NB4 (cell line): Measurements from ENCODE around the gene HSPBP1.

Source experiments
- DNase-seq: peaks from one replicate; pipeline ENCODE4 v3.0.0; 2010; ENCODE audit warnings: low read depth
- H3K4me3 ChIP-seq: one replicate; pipeline ENCODE4 v1.5.1; 2011; ENCODE audit warnings: mild to moderate bottlenecking, low read depth, low read length, moderate library complexity
- MYC ChIP-seq: IDR thresholded peaks from 2 replicates; pipeline ENCODE4 v1.6.1; 2011; ENCODE audit warnings: low read depth, low read length
- POLR2A ChIP-seq: IDR thresholded peaks from 2 replicates; pipeline ENCODE4 v1.6.1; 2011; ENCODE audit warnings: mild to moderate bottlenecking; ENCODE audit not compliant: insufficient read length; ENCODE audit errors: extremely low read depth
- TF ChIP-seq, protein P1 (sequence below): IDR thresholded peaks from 2 replicates; pipeline ENCODE4 v1.6.1; 2011; ENCODE audit warnings: low read depth, low read length
- TF ChIP-seq, protein P2 (sequence below): IDR thresholded peaks from one replicate; pipeline ENCODE4 v1.5.1; 2012; ENCODE audit warnings: low read depth, low read length

The HSPBP1 gene

DNA sequence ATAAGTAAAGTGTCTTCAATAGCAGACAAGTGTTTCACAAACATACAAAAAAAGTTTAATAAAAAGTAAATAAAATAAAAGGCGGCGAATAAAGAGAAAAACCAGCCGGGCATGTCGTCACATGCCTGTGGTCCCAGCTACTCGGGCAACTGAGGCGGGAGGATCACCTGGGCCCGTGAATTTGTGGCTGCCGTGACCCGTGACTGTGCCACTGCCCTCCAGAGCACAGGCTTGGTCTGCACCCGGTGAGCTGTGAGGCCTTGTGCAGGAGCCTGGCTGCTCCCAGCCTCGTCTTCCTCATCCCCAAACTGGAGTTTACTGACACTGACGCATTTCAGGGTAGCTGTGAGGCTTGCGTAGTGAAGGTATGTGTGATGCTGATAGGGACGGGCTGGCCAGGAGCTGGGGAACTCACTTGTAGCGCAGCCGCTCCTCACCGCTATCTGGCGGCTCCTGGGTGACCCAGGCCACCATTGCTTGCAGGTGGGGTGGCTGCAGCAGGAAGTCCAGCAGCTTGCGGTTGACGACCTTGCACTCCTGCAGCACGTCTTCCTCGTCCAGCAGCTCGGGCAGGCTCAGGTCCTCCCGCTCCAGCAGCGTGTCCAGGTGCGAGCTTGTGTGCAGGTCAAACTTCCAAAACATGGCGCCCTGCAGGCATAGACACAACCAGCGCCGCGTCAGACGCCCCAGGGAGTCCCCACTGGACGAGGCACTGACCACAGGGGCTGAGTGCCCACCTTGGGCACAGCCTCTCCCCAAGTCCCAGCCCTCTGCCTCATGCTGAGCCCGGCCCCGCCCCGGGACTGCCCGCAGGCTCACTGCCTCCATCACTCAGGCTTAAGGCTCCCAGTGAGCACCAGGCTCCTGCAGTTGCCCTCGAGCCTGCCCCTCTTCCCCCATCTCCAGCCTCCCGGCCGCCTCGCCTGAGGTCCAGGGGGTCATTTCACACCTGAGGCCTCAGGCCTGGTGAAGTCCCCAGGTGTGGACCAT, 33.2 kb downstream of the HSPBP1 start:
- no peak for DNase-seq
- TF ChIP-seq MYC = no peak
- no peak for TF ChIP-seq POLR2A
- TF ChIP-seq, protein P1, sequence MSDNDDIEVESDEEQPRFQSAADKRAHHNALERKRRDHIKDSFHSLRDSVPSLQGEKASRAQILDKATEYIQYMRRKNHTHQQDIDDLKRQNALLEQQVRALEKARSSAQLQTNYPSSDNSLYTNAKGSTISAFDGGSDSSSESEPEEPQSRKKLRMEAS = no peak
- TF ChIP-seq, protein P2, sequence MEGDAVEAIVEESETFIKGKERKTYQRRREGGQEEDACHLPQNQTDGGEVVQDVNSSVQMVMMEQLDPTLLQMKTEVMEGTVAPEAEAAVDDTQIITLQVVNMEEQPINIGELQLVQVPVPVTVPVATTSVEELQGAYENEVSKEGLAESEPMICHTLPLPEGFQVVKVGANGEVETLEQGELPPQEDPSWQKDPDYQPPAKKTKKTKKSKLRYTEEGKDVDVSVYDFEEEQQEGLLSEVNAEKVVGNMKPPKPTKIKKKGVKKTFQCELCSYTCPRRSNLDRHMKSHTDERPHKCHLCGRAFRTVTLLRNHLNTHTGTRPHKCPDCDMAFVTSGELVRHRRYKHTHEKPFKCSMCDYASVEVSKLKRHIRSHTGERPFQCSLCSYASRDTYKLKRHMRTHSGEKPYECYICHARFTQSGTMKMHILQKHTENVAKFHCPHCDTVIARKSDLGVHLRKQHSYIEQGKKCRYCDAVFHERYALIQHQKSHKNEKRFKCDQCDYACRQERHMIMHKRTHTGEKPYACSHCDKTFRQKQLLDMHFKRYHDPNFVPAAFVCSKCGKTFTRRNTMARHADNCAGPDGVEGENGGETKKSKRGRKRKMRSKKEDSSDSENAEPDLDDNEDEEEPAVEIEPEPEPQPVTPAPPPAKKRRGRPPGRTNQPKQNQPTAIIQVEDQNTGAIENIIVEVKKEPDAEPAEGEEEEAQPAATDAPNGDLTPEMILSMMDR = no peak
- H3K4me3 ChIP-seq = no peak overlapping the region

DNA sequence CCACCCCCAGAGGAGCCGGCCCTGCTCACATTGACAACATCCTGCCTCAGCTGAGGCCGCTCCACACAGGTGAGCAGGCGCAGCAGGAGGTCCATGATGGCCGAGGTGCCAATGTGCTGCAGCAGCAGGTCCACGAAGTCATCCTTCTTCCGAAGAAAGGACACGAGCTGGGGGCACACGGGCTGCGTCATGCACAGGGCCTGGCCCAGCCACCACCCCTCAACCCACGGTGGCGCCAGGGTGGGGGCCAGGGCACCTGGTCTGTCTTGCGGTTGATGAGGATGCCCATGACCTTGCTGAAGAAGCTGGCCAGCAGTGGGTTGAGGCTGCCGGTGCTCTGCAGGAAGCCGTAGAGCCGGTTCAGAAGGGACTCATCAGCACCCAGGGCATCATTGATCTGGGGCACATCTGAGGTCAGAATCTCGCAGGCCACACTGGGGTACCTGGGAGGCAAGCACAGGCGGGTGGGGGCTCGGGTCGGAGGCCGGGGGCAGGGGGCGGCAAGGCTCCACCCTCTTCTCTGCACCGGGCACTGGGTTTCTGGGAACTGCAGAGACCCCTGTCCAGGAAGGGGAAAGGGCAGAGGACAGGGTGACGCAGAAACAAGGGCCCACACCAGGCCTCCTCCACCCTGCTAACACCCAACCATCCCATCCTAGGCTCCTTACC, 34.5 kb downstream of the HSPBP1 start:
- H3K4me3 ChIP-seq = no peak overlapping the region
- DNase-seq = no peak
- TF ChIP-seq, protein P1 = no peak
- no peak for TF ChIP-seq MYC

DNA sequence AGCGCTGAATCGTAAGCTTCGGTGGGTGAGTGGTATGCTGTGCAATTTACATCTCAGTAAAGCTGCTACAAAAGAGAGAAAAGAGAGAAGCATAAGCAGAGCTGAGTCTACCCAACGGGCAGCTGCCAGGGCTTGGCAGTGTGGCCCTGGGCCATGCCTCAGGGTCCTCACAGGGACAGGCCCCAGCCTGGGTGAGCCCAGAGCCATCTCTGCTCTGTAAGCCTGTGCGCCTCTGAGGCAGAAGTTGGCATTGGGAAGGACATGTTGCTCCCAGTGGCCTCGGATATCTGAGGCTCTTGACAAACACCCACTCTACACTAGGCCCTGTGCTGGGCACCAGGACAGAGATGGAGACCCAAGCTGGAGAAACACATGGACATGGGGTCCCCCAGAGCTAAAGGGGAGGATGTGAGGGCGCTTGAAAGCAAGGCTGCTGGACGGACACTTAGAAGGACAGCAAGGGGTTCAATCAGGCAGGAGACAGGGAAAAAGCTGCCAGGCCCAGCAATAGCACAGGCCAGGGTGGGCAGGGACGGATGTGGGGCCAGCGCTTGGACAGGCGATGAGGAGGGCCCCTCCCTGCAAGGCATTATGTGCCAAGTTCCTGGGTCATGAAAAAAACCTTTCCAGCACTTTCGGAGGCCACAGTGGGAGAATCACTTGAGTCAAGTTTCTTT, 35.8 kb downstream of the HSPBP1 start:
- TF ChIP-seq, protein P1 = no peak
- TF ChIP-seq, protein P2 = no peak
- TF ChIP-seq MYC (no peak), POLR2A (no peak)
- H3K4me3 ChIP-seq = no peak overlapping the region
- no peak for DNase-seq

DNA sequence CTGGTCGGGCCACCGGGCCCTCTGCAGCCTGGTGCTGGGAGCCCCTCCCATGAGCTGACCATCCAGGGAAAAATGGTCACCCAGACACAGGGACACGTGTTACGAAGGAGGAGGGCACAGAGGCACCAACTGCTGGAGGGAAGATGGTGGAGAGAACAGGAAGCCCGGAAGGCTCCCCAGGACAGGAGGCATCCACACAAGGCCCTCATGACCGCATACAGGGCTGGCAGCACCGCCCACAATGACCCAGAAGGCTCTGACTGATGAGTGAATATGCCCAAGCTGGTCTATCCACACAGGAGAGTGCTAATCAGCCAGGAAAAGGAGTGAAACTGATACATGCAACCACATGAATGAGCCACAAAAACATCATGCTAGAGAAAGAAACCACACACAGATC, 37.4 kb downstream of the HSPBP1 start:
- no peak overlapping the region for H3K4me3 ChIP-seq
- TF ChIP-seq MYC (no peak), POLR2A (no peak)
- TF ChIP-seq, protein P2 = no peak
- TF ChIP-seq, protein P1 = no peak
- no peak for DNase-seq

DNA sequence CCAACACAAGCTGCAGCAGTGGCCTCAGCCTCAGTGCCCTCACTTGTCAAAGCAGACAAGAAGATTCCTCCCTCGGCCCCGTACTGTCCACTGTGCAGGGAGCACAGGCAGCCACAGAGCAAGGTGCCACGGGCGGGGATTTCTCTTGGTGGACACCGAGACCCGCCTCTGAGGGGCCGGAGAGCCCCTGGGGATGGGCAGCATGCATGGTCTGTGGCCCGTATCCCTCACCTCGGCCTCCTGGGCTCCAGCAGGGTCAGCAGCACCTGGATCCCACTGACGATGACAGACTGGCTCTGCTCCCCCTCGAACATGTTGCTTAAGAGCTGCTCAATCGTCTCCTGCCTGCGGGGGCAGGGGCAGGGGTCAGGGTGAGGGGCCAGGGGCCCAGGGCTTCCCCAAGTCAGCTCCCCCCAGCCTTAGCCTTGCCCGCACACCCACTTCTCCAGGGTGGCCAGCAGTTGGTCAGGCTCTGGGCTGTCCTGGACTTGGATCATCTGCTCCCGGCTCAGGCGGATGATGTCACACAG, 37.9 kb downstream of the HSPBP1 start:
- H3K4me3 ChIP-seq = no peak overlapping the region
- TF ChIP-seq, protein P2 = no peak
- TF ChIP-seq MYC = no peak
- no peak for TF ChIP-seq POLR2A
- TF ChIP-seq, protein P1 = no peak
- no peak for DNase-seq
